Esophagus muscularis mucosa (tissue), 4 donors: Measurements from ENCODE around the gene ZNF532. TPM values are rescaled to one million over a fixed set of nuclear protein-coding genes. Genes with fewer than 3 reads are reported as not detected.
A peak's percentile ranks its signal among the peaks of the same experiment; 100 is the strongest.
"Not testable (repeated sequence)": the region's sequence is repeated elsewhere in the genome, so short reads cannot be mapped to it uniquely, and the experiment has no call there.

Experiments used
- DNase-seq: peaks from one replicate; pipeline ENCODE4 v3.0.0-alpha.2; 2017; ENCODE audit errors: extremely low spot score
- H3K27ac ChIP-seq, 4 donors: fragments of 200-600 bp; sonication (generic); replicated peaks in 1 of 4; 1 replicate in 3 of 4; 2 replicates in 1 of 4; pipeline ENCODE4 v1.5.1; 2016 to 2019; ENCODE audit warnings: mild to moderate bottlenecking in 1 of 4
- H3K27me3 ChIP-seq, 4 donors: fragments of 200-600 bp; sonication (generic); one replicate each; pipeline versions ENCODE4 v1.5.1 to v1.6.0; 2016 to 2019
- H3K36me3 ChIP-seq, 4 donors: fragments of 200-600 bp; sonication (generic); one replicate each; pipeline ENCODE4 v1.5.1; 2016 to 2019
- H3K4me1 ChIP-seq, 4 donors: fragments of 200-600 bp; sonication (generic); one replicate each; pipeline ENCODE4 v1.5.1; 2016 to 2019
- H3K4me3 ChIP-seq, 4 donors: fragments of 200-600 bp; sonication (generic); 1 replicate in 2 of 4; 2 replicates in 2 of 4; pipeline ENCODE4 v1.5.1; 2016 to 2019; ENCODE audit warnings: mild to moderate bottlenecking in 4 of 4, moderate library complexity in 1 of 4
- H3K9me3 ChIP-seq, 4 donors: fragments of 200-600 bp; sonication (generic); 1 replicate in 3 of 4; 2 replicates in 1 of 4; pipeline ENCODE4 v1.5.1; 2016 to 2019
- EP300 ChIP-seq: sonication (generic); formaldehyde crosslinking; IDR thresholded peaks from one replicate; pipeline ENCODE4 v1.6.1; 2017; ENCODE audit warnings: antibody characterized with exemption
- POLR2A ChIP-seq: fragments of 450-650 bp; IDR thresholded peaks from one replicate; pipeline ENCODE4 v1.6.1; 2017; ENCODE audit warnings: antibody characterized with exemption, moderate library complexity, mild to moderate bottlenecking, low read depth
- POLR2AphosphoS5 ChIP-seq, 2 donors: sonication (generic); formaldehyde crosslinking; IDR thresholded peaks; one replicate each; pipeline ENCODE4 v1.6.1; 2017; ENCODE audit warnings: antibody characterized with exemption in 2 of 2
- WGBS: methylation state at CpG from one replicate; pipeline ENCODE4 v1.1.5; 2018; 5-methylcytosine and 5-hydroxymethylcytosine counted together
- intact Hi-C: fragments of 100-400 bp; cut with DNase I; formaldehyde crosslinking; loops from one replicate; pipeline ENCODE4 v1.15.1; 2023
- total RNA-seq, 4 donors: library from RNA; depleted of rRNA; stranded (reverse); fragments of >200 nt; gene quantifications; one replicate each; pipeline versions ENCODE4 v1.1.0 to v1.2.1, GENCODE V29; 2016
- TF ChIP-seq, protein P1 (sequence below), 3 experiments: fragments of 200-600 bp in 2 of 3; fragments of 450-650 bp in 1 of 3; sonication (generic) in 2 of 3; IDR thresholded peaks; one replicate each; pipeline ENCODE4 v1.5.1; 2017 to 2019; ENCODE audit warnings: antibody characterized with exemption in 3 of 3, mild to moderate bottlenecking in 2 of 3, moderate library complexity in 1 of 3

ZNF532 gene
- total RNA-seq, 4 donors from 2014 or later: 62.3 to 121 (median 64.7) TPM

- WGBS: 69% methylated on average over 1 of the region's 1 CpG
- H3K4me3 ChIP-seq: no peak overlapping the region
Measured at GRCh38 chr18:58915995-58916394, 51.3 kb downstream of the ZNF532 start.

DNA sequence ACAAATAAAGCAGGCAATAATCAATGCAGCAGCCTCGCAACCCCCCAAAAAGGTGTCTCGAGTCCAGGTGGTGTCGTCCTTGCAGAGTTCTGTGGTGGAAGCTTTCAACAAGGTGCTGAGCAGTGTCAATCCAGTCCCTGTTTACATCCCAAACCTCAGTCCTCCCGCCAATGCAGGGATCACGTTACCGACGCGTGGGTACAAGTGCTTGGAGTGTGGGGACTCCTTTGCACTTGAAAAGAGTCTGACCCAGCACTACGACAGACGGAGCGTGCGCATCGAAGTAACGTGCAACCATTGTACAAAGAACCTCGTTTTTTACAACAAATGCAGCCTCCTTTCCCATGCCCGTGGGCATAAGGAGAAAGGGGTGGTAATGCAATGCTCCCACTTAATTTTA is 55.3 kb downstream of the ZNF532 start:
- H3K4me3 ChIP-seq, DNase-seq, intact Hi-C loops, H3K9me3 ChIP-seq, H3K27ac ChIP-seq, H3K27me3 ChIP-seq, H3K4me1 ChIP-seq: not testable (repeated sequence)
- 93% methylated on average over 16 of the region's 16 CpGs for WGBS
- H3K36me3 ChIP-seq: peaks cover 20 to 71% (median 42%) of the 10 kb centered on the region in 4 donors

More at GRCh38 chr18:58915995-58916394, 51.3 kb downstream of the ZNF532 start:
- intact Hi-C loops: no loop called here
- Histone ChIP-seq H3K27ac (no peak overlapping the region), H3K36me3 (peaks cover 20 to 45% (median 33%) of the 10 kb centered on the region in 4 donors), H3K27me3 (no peaks in the 10 kb centered on the region), H3K9me3 (no peaks in the 10 kb centered on the region), H3K4me1 (peaks cover 29 to 39% (median 38%) of the 10 kb centered on the region in 4 donors)
- DNase-seq: no peak
- TF ChIP-seq EP300: no peak

- no peak for TF ChIP-seq POLR2A
- TF ChIP-seq, protein P1, sequence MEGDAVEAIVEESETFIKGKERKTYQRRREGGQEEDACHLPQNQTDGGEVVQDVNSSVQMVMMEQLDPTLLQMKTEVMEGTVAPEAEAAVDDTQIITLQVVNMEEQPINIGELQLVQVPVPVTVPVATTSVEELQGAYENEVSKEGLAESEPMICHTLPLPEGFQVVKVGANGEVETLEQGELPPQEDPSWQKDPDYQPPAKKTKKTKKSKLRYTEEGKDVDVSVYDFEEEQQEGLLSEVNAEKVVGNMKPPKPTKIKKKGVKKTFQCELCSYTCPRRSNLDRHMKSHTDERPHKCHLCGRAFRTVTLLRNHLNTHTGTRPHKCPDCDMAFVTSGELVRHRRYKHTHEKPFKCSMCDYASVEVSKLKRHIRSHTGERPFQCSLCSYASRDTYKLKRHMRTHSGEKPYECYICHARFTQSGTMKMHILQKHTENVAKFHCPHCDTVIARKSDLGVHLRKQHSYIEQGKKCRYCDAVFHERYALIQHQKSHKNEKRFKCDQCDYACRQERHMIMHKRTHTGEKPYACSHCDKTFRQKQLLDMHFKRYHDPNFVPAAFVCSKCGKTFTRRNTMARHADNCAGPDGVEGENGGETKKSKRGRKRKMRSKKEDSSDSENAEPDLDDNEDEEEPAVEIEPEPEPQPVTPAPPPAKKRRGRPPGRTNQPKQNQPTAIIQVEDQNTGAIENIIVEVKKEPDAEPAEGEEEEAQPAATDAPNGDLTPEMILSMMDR (IDR thresholded peaks at IDR 0.05): no peak
- TF ChIP-seq EP300: no peak
- TF ChIP-seq POLR2AphosphoS5 (IDR thresholded peaks at IDR 0.05): no peak
- Histone ChIP-seq H3K4me3 (no peak overlapping the region), H3K27me3 (no peaks in the 10 kb centered on the region), H3K36me3 (peaks cover 20 to 54% (median 33%) of the 10 kb centered on the region in 4 donors), H3K9me3 (peaks cover 0 to 8% (median 0%) of the 10 kb centered on the region in 4 donors), H3K4me1 (peaks cover 3 to 13% (median 12%) of the 10 kb centered on the region in 4 donors), H3K27ac (no peak overlapping the region)
- intact Hi-C loops: no loop called here
- no peak for DNase-seq
- WGBS: 95% methylated on average over 10 of the region's 10 CpGs
Measured at GRCh38 chr18:58922995-58923394, 58.3 kb downstream of the ZNF532 start.

DNA sequence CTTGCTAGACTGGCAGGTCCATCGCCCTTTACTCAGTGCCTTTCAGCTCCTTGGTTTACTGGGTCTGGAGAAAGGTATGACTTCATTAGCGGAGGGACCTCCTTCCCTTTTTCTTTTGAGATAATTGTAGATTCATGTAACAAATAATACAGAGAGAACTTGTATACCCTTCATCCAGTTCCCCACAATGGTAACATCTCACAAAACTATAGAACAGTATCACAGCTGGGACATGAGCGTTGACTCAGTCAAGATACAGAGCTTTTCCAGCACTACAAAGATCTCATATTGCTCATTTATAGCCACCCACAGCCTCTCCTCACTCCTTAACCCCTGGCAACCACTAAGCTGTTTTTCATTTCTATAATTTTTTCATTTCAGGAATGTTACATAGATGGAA is 59.8 kb downstream of the ZNF532 start:
- H3K9me3 ChIP-seq: peaks cover 0 to 8% (median 0%) of the 10 kb centered on the region in 4 donors
- H3K4me3 ChIP-seq: no peak overlapping the region
- H3K27me3 ChIP-seq: no peaks in the 10 kb centered on the region
- H3K27ac ChIP-seq: no peak overlapping the region
- intact Hi-C loops: no loop called here
- peaks cover 18 to 28% (median 23%) of the 10 kb centered on the region in 4 donors for H3K4me1 ChIP-seq
- H3K36me3 ChIP-seq: peaks cover 6 to 39% (median 18%) of the 10 kb centered on the region in 4 donors
- WGBS: 95% methylated on average over 3 of the region's 3 CpGs
- TF ChIP-seq POLR2AphosphoS5 (IDR thresholded peaks at IDR 0.05) (no peak), EP300 (no peak)
- DNase-seq: no peak

DNA sequence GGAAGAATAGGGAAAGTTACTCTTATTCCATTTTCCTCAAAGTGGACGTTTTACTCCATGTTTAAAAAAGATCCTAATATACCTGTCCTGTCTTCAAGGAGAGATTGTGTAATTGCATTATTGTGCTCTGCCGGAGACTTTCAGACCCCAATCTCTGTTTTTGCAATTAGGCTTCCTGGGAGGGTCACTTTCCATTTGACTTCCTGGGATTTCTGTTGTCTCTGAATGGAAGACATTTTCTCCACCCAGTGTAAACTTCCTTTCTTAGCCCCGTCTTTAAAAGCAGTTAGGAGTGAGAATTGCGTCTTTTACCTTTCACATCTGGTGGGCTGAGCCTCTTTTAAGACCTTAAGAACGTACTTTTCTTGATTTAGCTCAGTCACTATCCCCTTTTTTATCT is 63.0 kb downstream of the ZNF532 start:
- no peak for DNase-seq
- no peaks in the 10 kb centered on the region for H3K27me3 ChIP-seq
- H3K4me3 ChIP-seq: no peak overlapping the region
- peaks cover 20 to 42% (median 31%) of the 10 kb centered on the region in 4 donors for H3K4me1 ChIP-seq
- TF ChIP-seq POLR2AphosphoS5 (IDR thresholded peaks at IDR 0.05) (no peak), EP300 (no peak), POLR2A (no peak)
- TF ChIP-seq, protein P1 (IDR thresholded peaks at IDR 0.05): no peak
- H3K36me3 ChIP-seq: peaks cover 0 to 20% (median 8%) of the 10 kb centered on the region in 4 donors
- WGBS: 82% methylated on average over 5 of the region's 5 CpGs
- peak overlapping the region in 1 of 4 donors; percentile 9 for H3K27ac ChIP-seq
- intact Hi-C loops: no loop called here
- H3K9me3 ChIP-seq: peaks cover 0 to 8% (median 0%) of the 10 kb centered on the region in 4 donors

- TF ChIP-seq, protein P1 (IDR thresholded peaks at IDR 0.05): no peak
- TF ChIP-seq POLR2AphosphoS5 (IDR thresholded peaks at IDR 0.05) (no peak), POLR2A (no peak), EP300 (no peak)
- Histone ChIP-seq H3K27me3 (no peaks in the 10 kb centered on the region), H3K4me1 (peaks cover 20 to 42% (median 31%) of the 10 kb centered on the region in 4 donors), H3K9me3 (peaks cover 0 to 8% (median 0%) of the 10 kb centered on the region in 4 donors), H3K27ac (peak overlapping the region in 1 of 4 donors; percentile 9), H3K36me3 (peaks cover 0 to 13% (median 2%) of the 10 kb centered on the region in 4 donors), H3K4me3 (no peak overlapping the region)
- DNase-seq: no peak
- intact Hi-C loops: no loop called here
- WGBS: 66% methylated on average over 4 of the region's 4 CpGs
Measured at GRCh38 chr18:58928386-58928785, 63.7 kb downstream of the ZNF532 start.
